IPS DF 6.9 (cell line): ENCODE data around the gene PGAP3.
A peak's percentile ranks its signal among the peaks of the same experiment; 100 is the strongest.

Source experiments
- DNase-seq: peaks from one replicate; pipeline ENCODE4 v3.0.0-alpha.2; 2013; ENCODE audit warnings: low read depth, low spot score
- H3K27ac ChIP-seq: one replicate; pipeline ENCODE4 v1.5.1; 2013; ENCODE audit warnings: low read length, control low read depth
- H3K27me3 ChIP-seq: 2 replicates; pipeline ENCODE4 v1.6.1; 2013; ENCODE audit warnings: mild to moderate bottlenecking, low read length; ENCODE audit not compliant: control insufficient read depth, insufficient read depth
- H3K36me3 ChIP-seq: 2 replicates; pipeline ENCODE4 v1.6.1; 2013; ENCODE audit warnings: low read length; ENCODE audit not compliant: control insufficient read depth, insufficient read depth
- H3K4me1 ChIP-seq: 2 replicates; pipeline ENCODE4 v1.6.1; 2013; ENCODE audit warnings: low read length; ENCODE audit not compliant: control insufficient read depth, insufficient read depth
- H3K4me3 ChIP-seq: 2 replicates; pipeline ENCODE4 v1.5.1; 2013; ENCODE audit warnings: mild to moderate bottlenecking, low read length
- H3K9me3 ChIP-seq: 2 replicates; pipeline ENCODE4 v1.6.1; 2013; ENCODE audit warnings: low read length, inconsistent platforms; ENCODE audit not compliant: control insufficient read depth, insufficient read depth
- whole genome bisulfite sequencing: extraction: QIAGEN DNeasy Blood & Tissue Kit; methylation state at CpG from one replicate; pipeline ENCODE4 v1.1.7; 2013; ENCODE audit warnings: mixed read lengths, missing lambda C conversion rate; ENCODE audit not compliant: insufficient read length, insufficient coverage; 5-methylcytosine and 5-hydroxymethylcytosine counted together

PGAP3 gene

GRCh38 chr17:39641883-39642282, 46.0 kb downstream of the PGAP3 start:
- WGBS = no CpG with 5 or more reads among the region's 7 CpGs
- Histone ChIP-seq H3K4me1 (0 out of 2 replicates have a peak, but pooled peaks cover 6% of the 10 kb centered on the region), H3K27ac (no peak overlapping the region), H3K9me3 (no peaks in the 10 kb centered on the region), H3K4me3 (no peak overlapping the region), H3K36me3 (no peaks in the 10 kb centered on the region), H3K27me3 (no peaks in the 10 kb centered on the region)
- no peak for DNase-seq

GRCh38 chr17:39641097-39641496, 46.8 kb downstream of the PGAP3 start:
- no peaks in the 10 kb centered on the region for H3K36me3 ChIP-seq
- DNase-seq = no peak
- no peaks in the 10 kb centered on the region for H3K27me3 ChIP-seq
- H3K4me3 ChIP-seq = no peak overlapping the region
- no CpG with 5 or more reads among the region's 4 CpGs for WGBS
- H3K9me3 ChIP-seq = no peaks in the 10 kb centered on the region
- peaks cover 7% of the 10 kb centered on the region; the same call in 1 of the 2 replicates for H3K4me1 ChIP-seq
- no peak overlapping the region for H3K27ac ChIP-seq

GRCh38 chr17:39640591-39641031, 47.2 kb downstream of the PGAP3 start:
- Histone ChIP-seq H3K4me3 (no peak overlapping the region), H3K27ac (no peak overlapping the region), H3K36me3 (no peaks in the 10 kb centered on the region), H3K4me1 (peaks cover 9% of the 10 kb centered on the region; the same call in 1 of the 2 replicates), H3K27me3 (no peaks in the 10 kb centered on the region), H3K9me3 (no peaks in the 10 kb centered on the region)
- WGBS = no CpG with 5 or more reads among the region's 4 CpGs
- no peak for DNase-seq

- Histone ChIP-seq H3K4me3 (no peak overlapping the region), H3K4me1 (peaks cover 9% of the 10 kb centered on the region; the same call in 1 of the 2 replicates), H3K36me3 (no peaks in the 10 kb centered on the region), H3K9me3 (no peaks in the 10 kb centered on the region), H3K27me3 (no peaks in the 10 kb centered on the region), H3K27ac (no peak overlapping the region)
- no CpG with 5 or more reads among the region's 11 CpGs for WGBS
- DNase-seq = no peak
These were observed 48.0 kb downstream of the PGAP3 start for GRCh38 chr17:39639566-39640458.

- Histone ChIP-seq H3K36me3 (no peaks in the 10 kb centered on the region), H3K27ac (no peak overlapping the region), H3K4me3 (no peak overlapping the region), H3K27me3 (no peaks in the 10 kb centered on the region), H3K9me3 (no peaks in the 10 kb centered on the region), H3K4me1 (peaks cover 8% of the 10 kb centered on the region; the same call in 1 of the 2 replicates)
- DNase-seq = no peak
- no CpG with 5 or more reads among the region's 2 CpGs for whole genome bisulfite sequencing
These were observed 48.8 kb downstream of the PGAP3 start for GRCh38 chr17:39639043-39639442.

GRCh38 chr17:39638317-39638716, 49.5 kb downstream of the PGAP3 start:
- Histone ChIP-seq H3K36me3 (no peaks in the 10 kb centered on the region), H3K9me3 (no peaks in the 10 kb centered on the region), H3K27ac (no peak overlapping the region), H3K27me3 (no peaks in the 10 kb centered on the region), H3K4me1 (peaks cover 7% of the 10 kb centered on the region), H3K4me3 (no peak overlapping the region)
- WGBS = no CpG with 5 or more reads among the region's 7 CpGs
- no peak for DNase-seq

GRCh38 chr17:39636927-39637736, 50.7 kb downstream of the PGAP3 start, which contains the start of gene STARD3:
TSS of gene STARD3 (plus strand) at chr17:39637144. CDS start at chr17:39653532, 16,388 bp downstream.
- H3K4me3 ChIP-seq = peak within 1 kb of the TSS; percentile 71; the same call in 1 of the 2 replicates
- H3K9me3 ChIP-seq = no peaks in the 10 kb centered on the region
- H3K27ac ChIP-seq = no peak within 1 kb of the TSS
- H3K4me1 ChIP-seq = peaks cover 5% of the 10 kb centered on the region
- no peaks in the 10 kb centered on the region for H3K27me3 ChIP-seq
- DNase-seq = no peak
- no peaks in the 10 kb centered on the region for H3K36me3 ChIP-seq
- no CpG with 5 or more reads among the region's 69 CpGs for WGBS

GRCh38 chr17:39636587-39636926, 51.3 kb downstream of the PGAP3 start:
- Histone ChIP-seq H3K4me3 (peak overlapping the region; percentile 71; the same call in 1 of the 2 replicates), H3K36me3 (no peaks in the 10 kb centered on the region), H3K9me3 (no peaks in the 10 kb centered on the region), H3K27ac (no peak overlapping the region), H3K4me1 (peaks cover 8% of the 10 kb centered on the region), H3K27me3 (no peaks in the 10 kb centered on the region)
- no peak for DNase-seq
- no CpG with 5 or more reads among the region's 6 CpGs for WGBS

GRCh38 chr17:39635614-39636176, 52.2 kb downstream of the PGAP3 start:
- no peak overlapping the region for H3K4me3 ChIP-seq
- no peak for DNase-seq
- H3K27me3 ChIP-seq = no peaks in the 10 kb centered on the region
- no CpG with 5 or more reads among the region's 8 CpGs for WGBS
- H3K36me3 ChIP-seq = no peaks in the 10 kb centered on the region
- H3K27ac ChIP-seq = no peak overlapping the region
- peaks cover 8% of the 10 kb centered on the region for H3K4me1 ChIP-seq
- no peaks in the 10 kb centered on the region for H3K9me3 ChIP-seq

GRCh38 chr17:39634384-39634871, 53.4 kb downstream of the PGAP3 start:
- no peak overlapping the region for H3K4me3 ChIP-seq
- no peaks in the 10 kb centered on the region for H3K9me3 ChIP-seq
- H3K27ac ChIP-seq = no peak overlapping the region
- H3K4me1 ChIP-seq = peaks cover 8% of the 10 kb centered on the region
- no peak for DNase-seq
- H3K27me3 ChIP-seq = no peaks in the 10 kb centered on the region
- no peaks in the 10 kb centered on the region for H3K36me3 ChIP-seq
- no CpG with 5 or more reads among the region's 2 CpGs for WGBS
